Colonic mucosa (tissue), 4 donors: ENCODE measurements around the gene ITCH. TPM values are rescaled to one million over a fixed set of nuclear protein-coding genes. Genes with fewer than 3 reads are reported as not detected.
"Not testable (repeated sequence)": the region's sequence is repeated elsewhere in the genome, so short reads cannot be mapped to it uniquely, and the experiment has no call there.

ENCODE experiments used
- DNase-seq: peaks from one replicate; pipeline ENCODE4 v3.0.0-alpha.2; 2020
- H3K27ac ChIP-seq: fragments of 200-600 bp; one replicate; pipeline ENCODE4 v1.8.0; 2021
- H3K27me3 ChIP-seq: fragments of 200-600 bp; one replicate; pipeline ENCODE4 v1.8.0; 2021
- H3K36me3 ChIP-seq: fragments of 200-600 bp; one replicate; pipeline ENCODE4 v1.8.0; 2021
- H3K4me1 ChIP-seq: fragments of 200-600 bp; one replicate; pipeline ENCODE4 v1.8.0; 2021; ENCODE audit warnings: mild to moderate bottlenecking
- H3K4me3 ChIP-seq: fragments of 200-600 bp; one replicate; pipeline ENCODE4 v1.8.0; 2021
- H3K9ac ChIP-seq, 2 donors: one replicate each; pipeline ENCODE4 v1.7.0; 2013; ENCODE audit warnings: control low read depth in 2 of 2, low read depth in 2 of 2, low read length in 2 of 2
- H3K9me3 ChIP-seq: fragments of 200-600 bp; one replicate; pipeline ENCODE4 v1.8.0; 2021
- intact Hi-C: fragments of 100-400 bp; cut with DNase I; formaldehyde crosslinking; loops from one replicate; pipeline ENCODE4 v1.14.1; 2022
- total RNA-seq, 2 donors: library from RNA; stranded (reverse); fragmentation: NEBNext Ultra II Directional in 1 of 2; extraction: Animal tissue kit (Norgen Biotek cat#: 25700) in 1 of 2; gene quantifications; one replicate each; pipeline ENCODE4 v1.2.1, GENCODE V29; 2021
- TF ChIP-seq, protein P1 (sequence below): fragments of 200-600 bp; IDR thresholded peaks from one replicate; pipeline ENCODE4 v1.8.0; 2022; ENCODE audit warnings: antibody characterized with exemption, mild to moderate bottlenecking
- donor health status: healthy.
- donor health status: DM: no; HTN: no; CAD: no.
- donor health status: DM: no; HTN: no; CAD: no.

ITCH gene
- total RNA-seq, 2 donors from 2014 or later, result 50.0 to 71.4 TPM

DNA sequence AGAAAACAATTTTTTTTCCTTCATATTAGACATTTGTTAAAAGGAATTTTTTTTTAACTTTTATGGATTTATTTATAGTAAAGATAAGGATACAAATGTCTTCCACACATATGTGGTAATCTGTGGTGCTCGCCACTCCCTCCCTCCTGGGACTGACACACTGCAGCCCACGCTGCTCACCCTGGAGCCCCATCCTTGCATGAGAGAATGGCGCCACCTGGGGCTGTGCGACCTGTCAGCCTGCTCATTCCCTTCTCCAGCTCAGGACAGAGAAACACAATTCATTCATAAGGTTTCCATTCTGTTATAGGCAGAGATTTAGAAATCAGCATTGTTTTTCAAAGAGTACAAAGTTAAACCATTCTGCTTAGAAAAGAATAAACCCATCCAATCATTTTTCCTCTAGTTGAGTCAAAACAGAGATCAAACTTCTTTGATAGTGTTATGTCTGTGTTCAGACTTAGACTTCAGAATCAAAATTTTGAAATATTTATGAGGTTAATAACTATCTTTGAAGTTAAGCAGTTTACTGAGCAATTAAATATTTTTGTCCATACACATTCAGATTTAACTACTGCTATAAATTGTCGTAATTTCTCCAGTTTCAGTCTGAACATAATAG is 110.3 kb downstream of the ITCH start:
- no peaks in the 10 kb centered on the region for H3K36me3 ChIP-seq
- intact Hi-C loops, result loop anchor here (2.0 kb wide), 1 partner anchor 161 kb away; no protein-coding TSS in a partner anchor
- DNase-seq, result peak; percentile 48
- H3K27ac ChIP-seq, result no peak overlapping the region
- H3K4me3 ChIP-seq, result no peak overlapping the region
- TF ChIP-seq, protein P1, sequence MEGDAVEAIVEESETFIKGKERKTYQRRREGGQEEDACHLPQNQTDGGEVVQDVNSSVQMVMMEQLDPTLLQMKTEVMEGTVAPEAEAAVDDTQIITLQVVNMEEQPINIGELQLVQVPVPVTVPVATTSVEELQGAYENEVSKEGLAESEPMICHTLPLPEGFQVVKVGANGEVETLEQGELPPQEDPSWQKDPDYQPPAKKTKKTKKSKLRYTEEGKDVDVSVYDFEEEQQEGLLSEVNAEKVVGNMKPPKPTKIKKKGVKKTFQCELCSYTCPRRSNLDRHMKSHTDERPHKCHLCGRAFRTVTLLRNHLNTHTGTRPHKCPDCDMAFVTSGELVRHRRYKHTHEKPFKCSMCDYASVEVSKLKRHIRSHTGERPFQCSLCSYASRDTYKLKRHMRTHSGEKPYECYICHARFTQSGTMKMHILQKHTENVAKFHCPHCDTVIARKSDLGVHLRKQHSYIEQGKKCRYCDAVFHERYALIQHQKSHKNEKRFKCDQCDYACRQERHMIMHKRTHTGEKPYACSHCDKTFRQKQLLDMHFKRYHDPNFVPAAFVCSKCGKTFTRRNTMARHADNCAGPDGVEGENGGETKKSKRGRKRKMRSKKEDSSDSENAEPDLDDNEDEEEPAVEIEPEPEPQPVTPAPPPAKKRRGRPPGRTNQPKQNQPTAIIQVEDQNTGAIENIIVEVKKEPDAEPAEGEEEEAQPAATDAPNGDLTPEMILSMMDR, result no peak
- H3K27me3 ChIP-seq, result no peaks in the 10 kb centered on the region
- H3K4me1 ChIP-seq, result no peaks in the 10 kb centered on the region
- H3K9me3 ChIP-seq, result no peaks in the 10 kb centered on the region
- no peak overlapping the region for H3K9ac ChIP-seq

DNA sequence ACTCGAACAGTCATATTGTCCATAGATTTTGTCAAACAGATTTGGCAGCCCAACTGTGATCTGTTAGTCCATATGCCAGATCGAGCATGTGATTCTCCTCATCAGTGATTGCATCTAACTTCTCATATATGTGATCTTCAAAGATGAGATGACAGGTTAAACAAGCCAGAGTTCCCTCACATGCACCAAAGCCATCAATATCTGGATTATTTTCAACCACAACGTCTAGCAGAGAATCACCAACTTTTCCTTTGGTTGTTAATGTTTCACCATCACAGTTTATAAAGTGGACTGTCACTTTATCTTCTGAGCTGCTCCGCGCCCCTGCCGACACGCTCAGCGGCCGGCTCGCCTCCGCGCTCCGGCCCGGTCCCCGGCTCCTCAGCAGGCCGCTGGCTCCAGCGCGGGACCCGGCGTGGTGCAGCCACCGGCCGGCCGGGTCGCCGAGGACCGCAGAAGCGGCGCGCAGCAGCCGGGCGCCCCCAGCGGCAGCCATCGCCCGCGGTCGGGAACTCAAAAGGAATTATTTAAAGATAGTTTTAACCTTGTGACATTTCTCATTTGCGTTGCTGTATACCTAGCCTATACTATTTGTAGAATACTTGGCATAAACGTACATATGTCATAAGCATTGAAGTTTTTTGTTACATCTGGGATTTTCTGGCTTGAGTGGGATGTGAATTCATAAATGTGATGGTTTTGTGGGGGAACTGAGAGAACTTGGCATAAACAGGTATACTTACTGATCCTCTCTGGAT is 113.1 kb downstream of the ITCH start:
- Histone ChIP-seq H3K9ac (no peak overlapping the region), H3K4me3 (no peak overlapping the region), H3K27me3 (no peaks in the 10 kb centered on the region), H3K27ac (no peak overlapping the region), H3K4me1 (no peaks in the 10 kb centered on the region), H3K36me3 (no peaks in the 10 kb centered on the region), H3K9me3 (no peaks in the 10 kb centered on the region)
- TF ChIP-seq, protein P1, result peak; percentile 38
- intact Hi-C loops, result no loop called here
- DNase-seq, result peak; percentile 37

DNA sequence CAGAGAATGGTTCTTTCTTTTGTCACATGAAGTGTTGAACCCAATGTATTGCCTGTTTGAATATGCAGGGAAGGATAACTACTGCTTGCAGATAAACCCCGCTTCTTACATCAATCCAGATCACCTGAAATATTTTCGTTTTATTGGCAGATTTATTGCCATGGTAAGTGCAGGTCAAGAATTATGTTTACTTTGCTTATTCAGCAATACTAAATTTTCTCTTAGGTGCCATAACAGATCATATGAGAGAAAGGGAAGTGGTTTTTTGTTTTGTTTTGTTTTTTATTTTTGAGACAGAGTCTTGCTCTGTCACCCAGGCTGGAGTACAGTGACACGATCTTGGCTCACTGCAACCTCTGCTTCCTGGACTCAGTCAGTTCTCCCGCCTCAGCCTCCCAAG is 116.6 kb downstream of the ITCH start:
- no peak overlapping the region for H3K9ac ChIP-seq
- TF ChIP-seq, protein P1, result no peak
- no peak overlapping the region for H3K27ac ChIP-seq
- no peak overlapping the region for H3K4me3 ChIP-seq
- no peaks in the 10 kb centered on the region for H3K36me3 ChIP-seq
- H3K9me3 ChIP-seq, result no peaks in the 10 kb centered on the region
- H3K4me1 ChIP-seq, result no peaks in the 10 kb centered on the region
- no peak for DNase-seq
- H3K27me3 ChIP-seq, result no peaks in the 10 kb centered on the region
- intact Hi-C loops, result no loop called here

- intact Hi-C loops, H3K36me3 ChIP-seq, H3K4me1 ChIP-seq, H3K27ac ChIP-seq, H3K9me3 ChIP-seq, H3K9ac ChIP-seq, DNase-seq, H3K4me3 ChIP-seq, H3K27me3 ChIP-seq: not testable (repeated sequence)
These were observed 119.1 kb downstream of the ITCH start for GRCh38 chr20:34482154-34482553.

GRCh38 chr20:34483585-34484220 is 120.6 kb downstream of the ITCH start:
- H3K27ac ChIP-seq, H3K36me3 ChIP-seq, intact Hi-C loops, H3K4me1 ChIP-seq, H3K9ac ChIP-seq, H3K27me3 ChIP-seq, DNase-seq, H3K4me3 ChIP-seq, H3K9me3 ChIP-seq: not testable (repeated sequence)

DNA sequence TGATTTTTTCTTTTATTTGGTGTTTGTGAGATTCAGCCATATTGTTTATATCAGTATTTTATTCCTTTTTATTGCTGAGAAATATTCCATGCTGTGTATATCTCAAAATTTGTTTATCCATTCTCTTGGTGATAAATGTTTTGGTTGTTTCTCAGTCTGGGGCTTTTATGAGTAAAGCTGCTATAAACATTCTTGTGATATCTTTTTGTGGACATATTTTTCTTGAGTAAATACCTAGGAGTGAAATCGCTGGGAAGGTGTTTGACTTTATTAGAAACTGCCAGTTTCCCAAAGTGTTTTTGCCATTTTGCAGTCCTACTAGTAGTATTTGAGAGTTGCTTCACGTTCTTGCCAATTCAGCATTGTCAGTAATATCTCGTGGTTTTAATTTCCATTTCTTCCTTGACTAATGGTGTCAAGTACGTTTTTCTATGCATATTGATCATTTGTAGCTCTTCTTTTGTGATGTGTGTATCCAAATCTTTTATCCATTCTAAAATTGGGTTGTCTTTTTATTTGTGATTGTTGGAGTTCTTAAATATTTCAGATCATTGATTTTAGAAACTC is 122.1 kb downstream of the ITCH start:
- Histone ChIP-seq H3K36me3 (peaks cover 17% of the 10 kb centered on the region), H3K27ac (no peak overlapping the region), H3K27me3 (no peaks in the 10 kb centered on the region), H3K4me3 (no peak overlapping the region), H3K4me1 (no peaks in the 10 kb centered on the region), H3K9me3 (no peaks in the 10 kb centered on the region), H3K9ac (no peak overlapping the region)
- TF ChIP-seq, protein P1, result no peak
- intact Hi-C loops, result no loop called here
- DNase-seq, result no peak
